ENCODE results near the gene KDM2A.

Gene KDM2A

GRCh38 chr11:67285541-67286498 lies 166.8 kb downstream of the KDM2A start:
- DNase-seq (ENCODE audit: low spot score), result no peak

GRCh38 chr11:67286621-67287333 lies 167.7 kb downstream of the KDM2A start:
- no peak for DNase-seq (ENCODE audit: low spot score)

GRCh38 chr11:67287355-67288197 lies 168.5 kb downstream of the KDM2A start:
- DNase-seq (ENCODE audit: low spot score), result no peak

- no peak for DNase-seq (ENCODE audit: low spot score)
These were observed 169.1 kb downstream of the KDM2A start for GRCh38 chr11:67288198-67288451.

- peak; percentile 90 for DNase-seq (ENCODE audit: low spot score)
These were observed 169.6 kb downstream of the KDM2A start for GRCh38 chr11:67288452-67289225.

- DNase-seq (ENCODE audit: low spot score), result no peak
These were observed 170.2 kb downstream of the KDM2A start, which contains the start of gene ANKRD13D for GRCh38 chr11:67289226-67289650. ANKRD13D (plus strand) TSS chr11:67289303; CDS start chr11:67289461, 158 bp downstream.

- DNase-seq (ENCODE audit: low spot score), result no peak
These were observed 170.8 kb downstream of the KDM2A start for GRCh38 chr11:67289651-67290479.

GRCh38 chr11:67290801-67291200 lies 171.7 kb downstream of the KDM2A start:
- DNase-seq (ENCODE audit: low spot score), result no peak

- DNase-seq (ENCODE audit: low spot score), result no peak
These were observed 172.7 kb downstream of the KDM2A start for GRCh38 chr11:67291481-67292381.

- no peak for DNase-seq (ENCODE audit: low spot score)
These were observed 173.6 kb downstream of the KDM2A start for GRCh38 chr11:67292671-67293070.

- DNase-seq (ENCODE audit: low spot score), result no peak
These were observed 174.0 kb downstream of the KDM2A start for GRCh38 chr11:67293090-67293489.

GRCh38 chr11:67295846-67296245 lies 176.8 kb downstream of the KDM2A start:
- DNase-seq (ENCODE audit: low spot score), result no peak

- no peak for DNase-seq (ENCODE audit: low spot score)
These were observed 179.7 kb downstream of the KDM2A start for GRCh38 chr11:67298786-67299185.

GRCh38 chr11:67299471-67300191 lies 180.6 kb downstream of the KDM2A start:
- no peak for DNase-seq (ENCODE audit: low spot score)

GRCh38 chr11:67300256-67300755 lies 181.2 kb downstream of the KDM2A start:
- DNase-seq (ENCODE audit: low spot score), result no peak

- no peak for DNase-seq (ENCODE audit: low spot score)
These were observed 181.8 kb downstream of the KDM2A start for GRCh38 chr11:67300756-67301312.

- DNase-seq (ENCODE audit: low spot score), result no peak
These were observed 182.4 kb downstream of the KDM2A start for GRCh38 chr11:67301313-67301921.

- DNase-seq (ENCODE audit: low spot score), result no peak
These were observed 183.0 kb downstream of the KDM2A start for GRCh38 chr11:67301951-67302516.
